Sigmoid colon (tissue), 4 donors: ENCODE data around the gene RFX3.

Experiments
- CTCF ChIP-seq, 4 experiments: fragments of 450-650 bp in 3 of 4; fragments of 200-600 bp in 1 of 4; IDR thresholded peaks; one replicate each; pipeline ENCODE4 v1.5.1; 2016 to 2019; ENCODE audit warnings: antibody characterized with exemption in 4 of 4, mild to moderate bottlenecking in 3 of 4, moderate library complexity in 2 of 4
- EP300 ChIP-seq, 4 donors: sonication (generic); formaldehyde crosslinking; IDR thresholded peaks; one replicate each; pipeline ENCODE4 v1.6.1; 2017; ENCODE audit warnings: antibody characterized with exemption in 4 of 4
- POLR2AphosphoS5 ChIP-seq, 4 donors: sonication (generic); formaldehyde crosslinking; IDR thresholded peaks; one replicate each; pipeline ENCODE4 v1.6.1; 2017; ENCODE audit warnings: antibody characterized with exemption in 4 of 4

GRCh38 chr9:3436629-3437420 is 89.0 kb downstream of the RFX3 start:
- TF ChIP-seq EP300 (IDR thresholded peaks at IDR 0.05) (no peak), CTCF (IDR thresholded peaks at IDR 0.05) (no peak), POLR2AphosphoS5 (IDR thresholded peaks at IDR 0.05) (no peak)
